ENCODE data around the gene SYNDIG1.
"Not testable (repeated sequence)": the region's sequence is repeated elsewhere in the genome, so short reads cannot be mapped to it uniquely, and the experiment has no call there.

SYNDIG1 gene

GRCh38 chr20:24611360-24612140 is 142.1 kb downstream of the SYNDIG1 start:
- no peak for DNase-seq (ENCODE audit: low spot score)

- no peak for DNase-seq (ENCODE audit: low spot score)
Measured at GRCh38 chr20:24612799-24613775, 143.7 kb downstream of the SYNDIG1 start.

DNA sequence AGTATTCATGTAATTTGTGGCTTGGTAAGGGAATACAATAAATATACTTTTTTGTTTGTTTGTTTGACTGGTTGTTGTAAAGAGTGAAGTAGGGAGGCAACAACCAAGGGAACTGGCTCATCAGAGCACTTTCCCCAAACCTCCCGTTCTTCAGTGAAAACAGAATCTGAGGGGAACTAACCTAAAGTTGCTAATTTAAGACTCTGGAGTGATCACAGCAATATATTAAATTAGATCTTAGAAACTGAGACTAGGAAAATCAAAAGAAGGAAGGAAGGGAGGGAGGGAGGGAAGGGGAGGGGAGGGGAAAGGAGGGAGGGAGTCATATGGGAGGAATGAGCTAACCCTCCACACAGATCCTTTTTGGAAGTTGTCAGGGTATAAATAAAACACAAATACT is 144.9 kb downstream of the SYNDIG1 start:
- no peak for DNase-seq (ENCODE audit: low spot score)

DNA sequence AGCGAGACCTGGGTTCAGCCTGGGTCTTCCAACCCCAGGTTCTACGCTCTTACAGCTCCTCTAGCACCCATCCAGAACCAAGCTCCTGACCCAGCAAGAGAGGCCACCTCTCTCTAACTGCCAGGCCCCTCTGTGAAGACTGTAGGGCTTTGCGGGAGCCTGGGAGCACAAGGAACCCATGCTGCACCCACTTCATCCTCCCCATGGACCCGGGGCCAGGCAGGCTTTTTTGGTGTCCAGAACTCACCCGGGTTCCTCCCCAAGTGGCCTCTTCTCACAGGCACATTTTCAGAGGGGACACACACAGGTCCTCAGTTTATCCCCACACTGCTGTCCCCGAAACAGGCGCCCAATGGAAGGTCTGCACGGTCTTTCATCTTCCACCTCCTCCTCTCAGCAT is 145.9 kb downstream of the SYNDIG1 start:
- no peak for DNase-seq (ENCODE audit: low spot score)

GRCh38 chr20:24616258-24617079 is 147.0 kb downstream of the SYNDIG1 start:
- no peak for DNase-seq (ENCODE audit: low spot score)

DNA sequence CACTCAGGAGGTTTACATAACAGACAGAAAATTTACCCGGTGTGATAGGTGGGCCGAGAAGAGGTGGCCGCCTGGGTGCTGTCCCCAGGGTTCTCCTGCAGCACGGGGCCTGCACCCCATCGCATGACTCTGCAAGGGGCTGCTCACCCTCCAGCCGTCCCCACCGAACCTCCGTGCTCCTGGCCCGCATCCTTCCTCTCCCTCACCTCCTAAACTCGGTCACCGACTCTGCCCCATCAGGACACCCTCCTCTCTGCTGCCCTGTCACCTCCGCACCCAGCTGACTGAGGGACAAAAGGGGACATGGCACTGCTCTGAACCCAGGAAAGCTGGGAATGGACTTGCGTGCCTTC is 147.6 kb downstream of the SYNDIG1 start:
- no peak for DNase-seq (ENCODE audit: low spot score)

DNA sequence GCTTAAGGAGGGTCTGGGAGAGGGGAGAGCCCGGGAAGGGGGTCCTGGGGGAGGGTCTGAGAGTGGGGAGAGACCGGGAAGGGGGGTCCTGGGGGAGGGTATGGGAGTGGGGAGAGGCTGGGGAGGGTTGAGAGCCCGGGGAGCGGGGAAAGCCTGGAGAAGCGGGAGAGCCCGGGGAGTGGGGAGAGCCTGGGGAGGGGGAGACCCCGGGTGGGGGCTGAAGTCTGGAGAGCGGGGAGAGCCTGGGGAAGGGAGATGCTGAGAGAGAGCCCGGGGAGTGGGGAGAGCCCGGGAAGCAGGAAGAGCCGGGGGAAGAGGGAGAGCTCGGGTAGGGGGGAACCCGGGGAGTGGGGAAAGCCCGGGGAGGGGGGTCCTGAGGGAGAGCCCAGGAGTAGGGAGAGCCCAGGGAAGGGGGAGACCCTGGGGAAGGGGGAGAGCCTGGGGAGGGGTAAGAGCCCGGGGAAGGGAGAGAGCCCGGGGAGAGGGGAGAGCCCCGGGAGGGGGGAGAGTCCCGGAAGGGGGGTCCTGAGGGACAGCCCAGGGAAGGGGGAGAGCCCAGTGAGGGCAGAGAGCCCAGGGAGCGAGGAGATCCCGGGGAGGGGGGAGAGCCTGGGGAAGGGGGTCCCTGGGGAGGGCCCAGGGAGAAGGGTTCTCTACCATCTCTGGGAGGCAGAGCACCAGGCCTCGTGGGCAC is 148.5 kb downstream of the SYNDIG1 start:
- no peak for DNase-seq (ENCODE audit: low spot score)

GRCh38 chr20:24618739-24619138 is 149.3 kb downstream of the SYNDIG1 start:
- DNase-seq (ENCODE audit: low spot score): no peak

- DNase-seq (ENCODE audit: low spot score): no peak
Measured at GRCh38 chr20:24619212-24619611, 149.8 kb downstream of the SYNDIG1 start.

DNA sequence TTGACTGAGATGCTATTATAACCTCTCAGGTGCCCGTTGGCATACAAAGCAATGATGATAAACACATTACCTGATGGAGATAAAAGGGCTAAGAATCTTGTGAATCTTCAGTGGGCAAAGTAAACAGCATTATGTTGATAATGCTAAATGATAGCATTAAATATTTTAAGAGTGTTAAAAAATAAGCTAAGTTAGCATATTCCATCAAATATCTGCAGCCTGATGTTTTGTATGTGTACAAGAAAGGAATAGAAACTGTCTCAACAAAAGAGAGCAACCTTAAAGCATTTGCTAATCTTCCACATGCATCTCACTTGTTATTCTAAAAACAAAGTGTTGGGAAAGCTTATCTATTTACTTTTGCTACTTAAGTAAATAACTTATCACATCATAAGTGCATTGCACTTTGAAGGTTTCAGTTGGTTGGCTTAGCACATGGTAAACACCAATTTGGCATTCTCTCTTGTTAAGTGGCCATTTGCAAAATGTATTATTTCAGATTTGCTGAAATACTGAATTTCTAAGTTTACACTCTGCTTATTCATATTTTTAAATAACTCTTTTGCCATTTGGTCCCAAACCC is 151.6 kb downstream of the SYNDIG1 start:
- no peak for DNase-seq (ENCODE audit: low spot score)

DNA sequence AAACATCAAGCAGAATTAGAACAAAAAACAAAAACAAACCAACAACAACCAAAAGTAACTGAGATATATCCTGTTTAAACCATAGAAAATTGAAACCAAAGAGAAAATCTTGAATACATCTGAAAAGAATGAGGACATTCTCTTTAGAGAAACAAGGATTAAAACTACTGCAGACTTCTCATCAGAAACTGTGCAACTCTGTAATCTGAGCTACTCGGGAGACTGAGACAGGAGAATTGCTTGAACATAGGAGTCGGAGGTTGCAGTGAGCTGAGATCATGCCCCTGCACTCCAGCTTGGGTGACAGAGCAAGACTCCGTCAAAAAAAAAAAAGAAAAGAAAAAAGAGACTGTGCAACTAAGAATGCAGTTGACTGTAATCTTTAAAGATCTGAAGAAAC is 153.4 kb downstream of the SYNDIG1 start:
- no peak for DNase-seq (ENCODE audit: low spot score)

DNA sequence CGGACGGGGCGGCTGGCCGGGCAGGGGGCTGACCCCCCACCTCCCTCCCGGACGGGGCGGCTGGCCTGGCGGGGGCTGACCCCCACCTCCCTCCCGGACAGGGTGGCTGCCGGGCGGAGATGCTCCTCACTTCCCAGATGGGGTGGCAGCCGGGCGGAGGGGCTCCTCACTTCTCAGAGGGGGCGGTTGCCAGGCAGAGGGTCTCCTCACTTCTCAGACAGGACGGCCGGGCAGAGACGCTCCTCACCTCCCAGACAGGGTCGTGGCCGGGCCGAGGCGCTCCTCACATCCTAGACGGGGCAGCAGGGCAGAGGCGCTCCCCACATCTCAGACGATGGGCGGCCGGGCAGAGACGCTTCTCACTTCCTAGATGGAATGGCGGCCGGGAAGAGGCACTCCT is 156.7 kb downstream of the SYNDIG1 start:
- DNase-seq (ENCODE audit: low spot score): not testable (repeated sequence)

DNA sequence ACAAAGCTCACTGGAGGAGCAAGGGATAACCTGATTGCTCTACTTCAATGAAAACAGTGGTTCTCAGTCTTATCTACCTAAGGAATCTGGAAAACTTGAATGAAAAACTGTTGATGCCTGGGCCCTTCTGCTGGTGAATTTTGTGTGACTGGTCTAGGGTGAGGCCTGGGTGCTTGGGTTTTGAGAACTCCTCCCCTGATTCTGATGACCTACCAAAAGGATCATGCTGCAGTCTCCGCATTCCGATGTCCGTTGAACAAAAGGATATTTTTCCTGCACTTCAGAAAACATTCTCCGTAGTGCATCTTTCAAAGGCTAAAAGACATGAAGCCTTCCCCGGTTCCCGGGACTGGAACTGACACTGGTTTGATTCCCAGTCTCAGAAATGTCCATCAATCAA is 157.9 kb downstream of the SYNDIG1 start:
- DNase-seq (ENCODE audit: low spot score): no peak

DNA sequence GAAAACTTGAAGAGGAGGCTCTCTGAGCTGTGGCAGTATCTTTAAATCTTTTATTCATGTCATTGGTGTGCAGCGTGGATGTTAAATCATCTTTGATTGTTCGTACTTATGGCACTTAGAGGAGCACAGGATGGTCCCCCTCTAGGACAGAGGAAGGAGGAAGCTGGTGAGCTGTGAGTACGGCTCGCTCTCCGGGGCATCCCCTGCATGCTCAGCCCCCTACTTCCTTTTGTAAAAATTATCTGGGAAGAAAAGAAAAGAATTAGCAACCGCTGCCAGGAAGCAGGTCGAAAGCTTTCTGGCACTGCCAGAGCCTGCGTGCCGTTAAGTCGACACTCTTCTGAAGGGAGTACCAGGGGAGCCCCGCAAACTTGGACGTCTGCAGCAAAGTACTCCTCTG is 158.5 kb downstream of the SYNDIG1 start:
- DNase-seq (ENCODE audit: low spot score): no peak

DNA sequence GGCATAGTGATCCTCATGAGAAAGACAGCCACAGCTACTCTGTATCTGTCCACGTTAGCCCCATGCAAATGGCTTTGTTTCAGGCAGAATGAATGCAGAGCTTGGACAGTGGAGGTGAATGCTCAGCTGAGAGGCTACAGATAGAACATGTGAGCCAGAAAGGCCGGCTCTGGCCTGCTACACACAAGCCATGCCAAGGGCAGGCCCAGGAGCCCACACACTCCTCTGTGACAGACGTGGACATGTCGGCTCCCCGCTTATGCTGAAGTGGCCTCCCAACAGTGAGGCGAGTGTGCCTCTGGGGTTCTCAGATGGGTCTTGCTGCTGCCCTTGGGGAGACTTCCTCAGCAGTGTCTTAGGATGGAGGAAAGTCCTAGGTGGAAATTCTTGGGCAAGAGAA is 159.6 kb downstream of the SYNDIG1 start:
- no peak for DNase-seq (ENCODE audit: low spot score)

GRCh38 chr20:24629668-24630067 is 160.2 kb downstream of the SYNDIG1 start:
- DNase-seq (ENCODE audit: low spot score): no peak

DNA sequence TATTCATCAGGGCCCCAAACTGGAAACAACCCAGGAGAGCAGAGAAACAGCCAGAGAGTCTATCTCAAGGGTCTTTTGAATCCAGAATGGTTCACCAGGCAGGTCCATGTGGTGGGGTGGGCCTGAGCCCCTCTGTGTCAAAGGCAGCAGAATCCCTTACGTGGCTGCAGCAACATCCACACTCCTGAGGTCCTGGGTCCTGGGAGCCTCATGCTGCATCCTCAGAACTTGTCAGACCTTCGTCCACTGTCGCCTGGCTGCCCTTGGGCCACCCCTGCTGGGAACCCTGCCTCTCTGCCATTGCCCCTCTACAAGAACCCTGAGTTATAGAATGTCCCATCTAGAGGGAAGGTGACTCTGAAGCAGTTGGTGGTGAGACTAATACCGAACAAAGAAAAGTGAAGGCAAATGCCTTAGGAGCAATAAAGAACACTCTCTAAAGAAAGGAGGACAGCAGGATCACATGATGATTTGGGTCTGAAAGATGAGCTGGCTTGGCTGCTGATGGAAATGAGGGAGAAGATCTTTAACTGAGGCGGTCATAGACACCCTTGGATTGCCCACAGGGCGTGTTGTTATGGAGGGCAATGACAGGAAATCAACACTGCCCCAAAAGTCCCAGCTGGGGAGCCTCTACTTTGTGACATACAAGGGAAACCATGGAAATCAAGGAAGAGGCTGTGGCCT is 161.2 kb downstream of the SYNDIG1 start:
- DNase-seq (ENCODE audit: low spot score): no peak

DNA sequence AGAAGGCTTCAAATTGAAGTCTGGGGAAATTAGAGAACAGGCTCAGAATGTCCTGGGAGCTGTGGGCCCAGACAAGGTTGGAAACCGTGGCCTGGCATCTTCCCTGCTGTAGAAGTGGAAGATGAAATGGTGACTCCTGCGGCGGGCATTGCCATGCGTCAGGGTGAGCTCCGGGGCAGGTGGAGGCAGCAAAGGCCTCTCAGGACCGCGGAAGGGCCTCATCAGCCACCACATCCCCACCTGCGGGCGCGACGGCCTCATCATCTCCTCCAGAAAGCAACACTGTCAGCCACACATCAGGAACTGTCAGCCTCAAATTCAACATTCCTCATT is 161.7 kb downstream of the SYNDIG1 start:
- no peak for DNase-seq (ENCODE audit: low spot score)

DNA sequence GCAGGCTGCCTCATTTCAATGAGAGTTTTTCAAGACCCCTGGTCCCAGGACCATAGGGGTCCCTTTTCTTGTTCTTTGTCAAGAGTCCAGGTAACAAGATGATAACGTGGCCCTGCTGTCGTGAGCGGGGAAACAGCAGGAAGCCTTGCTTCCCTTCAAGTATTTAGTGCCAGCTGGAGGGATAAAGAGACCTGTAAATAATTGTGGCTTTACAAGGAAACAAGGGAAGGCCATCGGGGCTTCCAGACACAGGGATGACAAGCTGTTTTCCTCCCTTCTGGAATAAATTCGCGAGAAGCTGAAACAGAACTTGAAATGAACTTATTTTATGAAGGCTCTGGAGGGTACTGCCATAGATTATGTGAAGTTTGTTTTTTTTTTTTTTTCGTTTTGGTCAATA is 163.2 kb downstream of the SYNDIG1 start:
- DNase-seq (ENCODE audit: low spot score): no peak

DNA sequence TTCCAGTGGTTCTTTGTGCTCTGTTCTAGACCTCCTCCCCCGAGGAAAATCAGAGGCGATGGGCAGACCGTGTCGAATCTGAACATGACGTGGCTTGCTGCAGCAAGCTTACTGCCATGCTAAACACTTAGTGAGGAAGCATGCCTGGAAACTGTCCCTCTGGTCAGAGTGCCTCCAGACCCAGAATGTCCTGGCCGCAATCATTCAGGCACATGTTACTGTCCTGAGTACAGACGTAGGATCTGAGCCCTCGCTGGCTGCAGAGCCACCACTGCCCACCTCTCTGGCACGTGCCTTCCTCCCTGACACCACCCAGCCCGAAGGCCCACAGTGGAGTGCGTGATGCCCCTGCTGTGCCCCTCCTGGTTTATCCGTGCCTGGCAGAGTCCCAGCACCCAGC is 163.6 kb downstream of the SYNDIG1 start:
- DNase-seq (ENCODE audit: low spot score): no peak

GRCh38 chr20:24633521-24633920 is 164.1 kb downstream of the SYNDIG1 start:
- no peak for DNase-seq (ENCODE audit: low spot score)
